Medulla oblongata (tissue), 1 donor: Measurements from ENCODE around the gene NLRP8.
"Not testable (repeated sequence)": the region's sequence is repeated elsewhere in the genome, so short reads cannot be mapped to it uniquely, and the experiment has no call there.

ENCODE experiments used
- DNase-seq: peaks from one replicate; pipeline ENCODE4 v3.0.0-alpha.2; 2015; ENCODE audit errors: extremely low spot score

Gene NLRP8

GRCh38 chr19:55947532-55947931 is at the start of gene NLRP8:
NLRP8 (plus strand) TSS chr19:55947832.
- DNase-seq = no peak

- no peak for DNase-seq
Observed at GRCh38 chr19:55898911-55899310, 48.7 kb upstream of the NLRP8 start.

- no peak for DNase-seq
Observed at GRCh38 chr19:55901369-55902079, 46.1 kb upstream of the NLRP8 start.

DNA sequence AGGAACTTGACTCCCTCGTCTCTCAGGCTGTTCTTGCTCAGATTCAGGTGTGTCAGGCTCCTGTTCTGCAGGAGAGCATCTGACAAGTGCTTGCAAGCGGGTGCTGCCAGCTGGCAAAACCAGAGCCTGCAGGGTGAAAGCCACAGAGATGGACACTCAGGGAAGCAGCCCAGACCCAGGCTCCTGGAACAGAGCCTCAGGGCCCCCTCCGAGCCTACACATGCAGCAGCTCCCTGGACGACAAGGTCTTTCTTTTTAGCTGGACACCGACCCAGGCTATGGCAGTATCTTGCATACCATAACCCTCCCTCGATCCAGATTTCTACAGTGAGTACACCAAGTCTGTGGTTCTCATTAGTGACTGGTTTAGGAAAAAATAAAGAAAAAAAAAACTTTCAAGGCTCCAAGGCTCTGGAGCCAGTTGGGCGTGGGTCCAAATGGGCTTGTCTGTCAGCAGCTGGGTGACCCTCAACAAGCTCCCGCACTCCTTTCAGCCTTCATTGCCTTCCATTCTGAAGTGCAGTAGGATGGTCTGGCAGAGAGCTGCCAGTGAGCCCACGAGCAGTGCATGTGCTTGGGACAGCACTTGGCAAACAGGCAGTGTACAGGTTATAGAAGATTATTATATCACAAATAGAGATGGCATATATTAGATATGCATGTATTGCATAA is 45.4 kb upstream of the NLRP8 start:
- no peak for DNase-seq

GRCh38 chr19:55907286-55907685 is 40.3 kb upstream of the NLRP8 start:
- no peak for DNase-seq

- no peak for DNase-seq
Observed at GRCh38 chr19:55907746-55908145, 39.9 kb upstream of the NLRP8 start.

- no peak for DNase-seq
Observed at GRCh38 chr19:55909801-55910200, 37.8 kb upstream of the NLRP8 start.

DNA sequence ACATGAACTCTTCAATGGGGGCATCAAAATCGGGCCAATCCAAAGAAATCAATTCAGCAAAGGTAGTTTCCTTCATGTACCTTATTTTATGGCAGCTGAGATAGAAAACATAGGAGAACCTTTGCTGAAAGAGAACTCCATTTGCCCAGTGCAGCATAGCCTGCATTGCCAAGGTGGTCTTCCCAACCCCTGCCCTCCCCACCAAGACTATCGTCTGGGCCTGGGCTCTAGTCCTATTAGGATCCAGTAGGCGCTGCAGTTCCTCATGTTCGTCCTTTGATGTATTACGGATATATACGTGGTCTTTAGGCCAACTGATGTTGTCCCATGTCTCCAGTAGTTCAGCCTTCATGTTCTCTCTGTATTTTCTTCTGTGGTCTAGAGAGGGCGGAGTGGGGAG is 34.7 kb upstream of the NLRP8 start:
- no peak for DNase-seq

GRCh38 chr19:55913643-55914268 is 33.9 kb upstream of the NLRP8 start:
- DNase-seq = peak; percentile 3

DNA sequence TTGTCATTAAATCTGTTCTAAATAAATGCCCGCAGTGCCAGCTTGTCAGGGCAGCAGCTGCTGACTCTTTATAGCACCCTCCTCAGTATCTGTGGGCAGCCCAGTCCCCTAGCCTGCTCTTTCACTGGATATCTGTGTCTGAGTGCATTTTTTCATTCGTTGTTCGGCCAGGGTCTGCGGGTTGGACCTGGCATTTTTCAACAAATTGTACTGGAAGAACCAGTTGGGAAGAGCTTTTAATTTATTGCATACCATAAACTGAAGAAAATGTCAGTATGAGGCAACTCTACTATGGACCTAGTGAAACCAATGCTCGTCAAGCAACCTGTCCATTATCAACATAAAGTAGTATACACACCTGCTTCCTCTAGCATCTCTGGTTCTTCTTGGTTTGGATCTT is 24.1 kb upstream of the NLRP8 start:
- no peak for DNase-seq

DNA sequence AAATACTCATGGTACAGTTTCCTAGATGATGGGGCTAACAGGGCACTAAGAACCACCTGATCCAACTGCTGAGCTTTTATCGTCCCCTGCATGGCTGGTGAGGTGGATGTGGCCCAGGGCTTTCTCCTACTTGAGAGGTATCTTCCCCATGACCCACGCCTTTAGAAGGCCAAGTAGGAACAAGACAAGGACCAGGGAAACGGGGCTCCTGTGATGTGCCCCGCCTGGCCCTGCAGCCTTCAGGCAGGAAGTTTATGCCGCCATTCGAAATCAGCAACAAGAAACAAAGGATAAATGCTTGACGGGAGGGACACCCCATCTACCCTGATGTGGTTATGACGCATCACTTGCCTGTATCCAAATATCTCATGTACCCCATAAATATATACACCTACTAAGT is 19.6 kb upstream of the NLRP8 start:
- no peak for DNase-seq

GRCh38 chr19:55929258-55929657 is 18.4 kb upstream of the NLRP8 start:
- DNase-seq = not testable (repeated sequence)

DNA sequence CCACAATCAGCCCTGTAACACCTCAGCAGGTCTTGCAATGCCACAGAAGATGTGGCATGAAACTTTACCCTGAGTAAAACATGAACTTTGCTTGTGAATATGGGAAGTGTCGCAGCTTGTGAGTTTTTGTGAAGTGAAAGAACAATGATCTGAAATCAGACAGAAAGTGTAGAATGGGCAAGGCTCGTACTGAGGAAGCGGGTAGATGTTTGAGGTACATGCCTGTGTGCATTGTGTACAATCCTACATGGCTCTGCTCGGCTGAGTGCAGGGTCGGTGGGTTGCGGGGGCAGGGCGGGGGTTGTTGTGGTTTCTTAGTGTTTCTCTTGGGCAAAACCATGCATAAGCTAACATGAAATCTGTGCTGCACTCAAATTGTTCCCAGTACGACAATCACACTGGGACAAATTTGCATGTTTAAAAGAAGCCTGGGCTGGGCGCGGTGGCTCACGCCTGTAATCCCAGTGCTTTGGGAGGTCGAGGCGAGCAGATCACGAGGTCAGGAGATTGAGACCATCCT is 16.6 kb upstream of the NLRP8 start:
- no peak for DNase-seq

DNA sequence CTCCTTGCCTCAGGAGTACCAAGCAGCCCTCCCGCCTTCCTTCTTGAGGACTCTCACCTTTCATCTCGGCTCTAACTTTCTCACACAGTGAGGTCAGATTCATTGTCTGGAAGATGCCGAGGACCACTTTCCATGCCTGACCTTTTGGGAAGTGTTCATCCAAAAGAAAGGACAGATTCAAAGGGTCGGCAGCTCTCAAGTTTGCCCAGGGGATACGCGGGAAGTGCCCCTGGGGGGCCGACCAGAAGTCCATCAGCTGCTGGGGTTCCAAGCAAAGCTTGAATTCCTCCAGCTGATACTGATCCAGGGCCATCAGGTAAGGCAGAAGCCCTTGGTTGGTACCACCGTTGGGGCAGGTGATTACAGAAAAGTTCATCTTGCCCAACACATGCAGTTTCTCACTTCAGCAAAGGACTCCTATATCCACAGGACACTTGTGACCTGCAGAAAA is 15.7 kb upstream of the NLRP8 start, which contains the start of gene NLRP13:
NLRP13 (minus strand) TSS at position 401 of the 451 bp plus-strand sequence; CDS start at position 376, 25 bp downstream.
- DNase-seq = no peak

GRCh38 chr19:55935206-55935605 is 12.4 kb upstream of the NLRP8 start:
- no peak for DNase-seq

DNA sequence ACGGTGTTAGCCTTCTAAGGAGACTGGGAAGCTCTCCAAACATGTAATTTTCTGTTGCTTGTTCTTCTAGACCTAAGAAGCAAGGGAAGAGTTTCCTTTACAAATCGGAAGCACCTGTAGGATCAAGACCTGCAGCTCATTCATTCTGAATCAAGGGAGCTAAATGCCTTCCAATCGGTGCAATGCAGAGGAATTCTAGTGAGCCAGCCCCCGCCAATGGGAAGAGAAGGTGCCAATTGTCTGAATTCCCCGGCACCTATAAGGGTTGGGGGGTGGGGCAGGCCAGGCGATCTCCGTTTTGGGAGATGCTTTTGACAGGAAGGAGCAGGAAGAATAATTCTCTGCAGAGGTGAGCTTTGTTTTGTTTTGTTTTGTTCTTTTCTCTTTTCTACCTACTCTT is 8.4 kb upstream of the NLRP8 start:
- DNase-seq = no peak

DNA sequence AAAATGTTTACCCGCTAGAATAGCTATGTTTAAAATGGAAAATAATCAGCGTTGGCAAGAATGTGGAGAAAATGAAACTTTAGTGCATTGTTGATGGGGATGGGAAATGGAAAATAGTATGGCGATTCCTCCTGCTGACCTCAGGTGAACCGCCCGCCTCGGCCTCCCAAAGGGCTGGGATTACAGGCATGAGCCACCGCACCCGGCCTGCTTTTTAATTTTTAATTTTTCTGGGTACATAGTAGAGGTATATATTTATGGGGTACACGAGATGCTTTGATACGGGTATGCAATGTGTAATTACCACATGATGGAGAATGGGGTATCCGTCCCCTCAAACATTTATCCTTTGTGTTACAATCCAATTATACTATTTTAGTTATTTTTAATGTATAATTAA is 7.3 kb upstream of the NLRP8 start:
- DNase-seq = no peak

DNA sequence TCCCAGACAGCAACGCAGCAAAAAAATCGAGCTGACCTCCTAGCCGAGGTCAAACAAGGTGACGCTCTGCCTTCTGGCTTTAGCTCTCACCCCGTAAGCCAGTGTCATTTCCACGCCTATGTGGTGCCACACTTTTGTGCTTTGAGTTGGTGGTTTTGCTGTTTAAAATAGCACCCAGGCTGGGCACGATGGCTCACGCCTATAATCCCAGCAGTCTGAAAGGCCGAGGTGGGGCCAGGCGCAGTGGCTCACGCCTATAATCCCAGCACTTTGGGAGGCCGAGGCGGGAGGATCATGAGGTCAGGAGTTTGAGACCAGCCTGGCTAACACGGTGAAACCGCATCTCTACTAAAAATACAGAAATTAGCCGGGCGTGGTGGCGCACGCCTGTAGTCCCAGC is 2.9 kb downstream of the NLRP8 start:
- not testable (repeated sequence) for DNase-seq

DNA sequence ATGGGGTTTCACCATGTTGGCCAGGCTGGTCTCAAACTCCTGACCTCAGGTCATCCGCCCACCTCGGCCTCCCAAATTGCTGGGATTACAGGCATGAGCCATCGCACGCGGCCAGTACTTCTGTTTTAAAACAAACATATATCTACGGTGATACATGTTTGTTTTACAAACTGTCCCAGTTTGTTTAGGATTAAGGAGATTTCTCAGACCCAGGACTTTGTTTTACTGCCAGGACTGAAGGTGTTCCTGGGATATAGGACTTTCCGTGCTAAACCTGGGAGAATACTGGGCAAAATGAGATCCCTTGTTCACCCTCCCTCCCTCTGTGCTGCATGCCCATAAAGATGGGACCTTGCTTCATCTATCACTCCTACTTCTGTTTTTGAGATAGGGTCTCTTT is 8.8 kb downstream of the NLRP8 start:
- no peak for DNase-seq

- DNase-seq = no peak
Observed at GRCh38 chr19:55958356-55958755, 10.7 kb downstream of the NLRP8 start.

GRCh38 chr19:55959996-55960675 is 12.5 kb downstream of the NLRP8 start:
- no peak for DNase-seq

DNA sequence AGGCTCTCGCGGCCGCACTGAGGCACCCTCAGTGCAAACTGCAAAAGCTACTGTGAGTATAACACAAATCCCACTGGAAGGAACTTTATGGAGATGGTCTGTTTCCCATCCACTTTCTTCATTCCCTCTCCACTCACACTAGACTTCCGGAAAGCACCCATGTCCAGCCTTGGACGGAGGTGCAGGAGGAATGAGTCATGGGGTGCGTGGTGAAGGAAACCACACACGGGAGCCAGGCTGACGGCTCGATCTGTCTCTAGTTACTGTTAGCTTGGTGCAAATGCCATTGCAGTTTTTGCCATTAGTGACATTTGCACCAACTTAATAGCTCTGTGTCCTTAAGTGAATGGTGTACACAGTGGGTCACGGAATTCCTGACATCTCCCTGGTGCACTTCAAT is 14.6 kb downstream of the NLRP8 start:
- DNase-seq = no peak
